HEK293 (cell line): Measurements from ENCODE around the gene TEDC2.

Experiments used
- KLF1 ChIP-seq: fragments of 450-650 bp; formaldehyde crosslinking; IDR thresholded peaks from 2 replicates; pipeline ENCODE4 v1.5.1; 2016; ENCODE audit warnings: missing biosample characterization, missing genetic modification characterization
- KLF16 ChIP-seq: fragments of 450-650 bp; formaldehyde crosslinking; IDR thresholded peaks from 2 replicates; pipeline ENCODE4 v1.5.1; 2017; ENCODE audit warnings: missing biosample characterization, missing genetic modification characterization
- MZF1 ChIP-seq: fragments of 450-650 bp; formaldehyde crosslinking; IDR thresholded peaks from 2 replicates; pipeline ENCODE4 v1.5.1; 2017; ENCODE audit warnings: missing biosample characterization, missing genetic modification characterization, borderline replicate concordance
- PRDM2 ChIP-seq: fragments of 450-650 bp; formaldehyde crosslinking; IDR thresholded peaks from 2 replicates; pipeline ENCODE4 v1.5.1; 2016; ENCODE audit warnings: missing biosample characterization, missing genetic modification characterization, borderline replicate concordance
- SCRT1 ChIP-seq: fragments of 450-650 bp; formaldehyde crosslinking; IDR thresholded peaks from 2 replicates; pipeline ENCODE4 v1.5.1; 2016; ENCODE audit warnings: missing biosample characterization, missing genetic modification characterization, borderline replicate concordance
- SP7 ChIP-seq: fragments of 450-650 bp; formaldehyde crosslinking; IDR thresholded peaks from 2 replicates; pipeline ENCODE4 v1.5.1; 2016; ENCODE audit warnings: missing biosample characterization, missing genetic modification characterization
- ZBTB17 ChIP-seq: fragments of 450-650 bp; formaldehyde crosslinking; IDR thresholded peaks from 2 replicates; pipeline ENCODE4 v1.5.1; 2016; ENCODE audit warnings: missing biosample characterization, missing genetic modification characterization
- ZEB2 ChIP-seq: fragments of 450-650 bp; formaldehyde crosslinking; IDR thresholded peaks from 2 replicates; pipeline ENCODE4 v1.5.1; 2016; ENCODE audit warnings: missing biosample characterization, missing genetic modification characterization
- ZFP3 ChIP-seq: fragments of 450-650 bp; formaldehyde crosslinking; IDR thresholded peaks from 2 replicates; pipeline ENCODE4 v1.5.1; 2016; ENCODE audit warnings: low read depth, missing biosample characterization, missing genetic modification characterization
- ZNF16 ChIP-seq: fragments of 450-650 bp; formaldehyde crosslinking; IDR thresholded peaks from 2 replicates; pipeline ENCODE4 v1.5.1; 2016; ENCODE audit warnings: low read depth, missing biosample characterization, missing genetic modification characterization
- ZNF19 ChIP-seq: fragments of 450-650 bp; formaldehyde crosslinking; IDR thresholded peaks from 2 replicates; pipeline ENCODE4; 2016; ENCODE audit warnings: missing biosample characterization, missing genetic modification characterization, low read depth
- ZNF214 ChIP-seq: fragments of 450-650 bp; formaldehyde crosslinking; IDR thresholded peaks from 2 replicates; pipeline ENCODE4 v1.5.1; 2017; ENCODE audit warnings: missing biosample characterization, mild to moderate bottlenecking, missing genetic modification characterization, borderline replicate concordance
- ZNF239 ChIP-seq: fragments of 450-650 bp; formaldehyde crosslinking; IDR thresholded peaks from 2 replicates; pipeline ENCODE4 v1.5.1; 2016; ENCODE audit warnings: missing biosample characterization, missing genetic modification characterization
- ZNF24 ChIP-seq: fragments of 450-650 bp; formaldehyde crosslinking; IDR thresholded peaks from 2 replicates; pipeline ENCODE4 v1.5.1; 2016; ENCODE audit warnings: missing biosample characterization, missing genetic modification characterization
- ZNF394 ChIP-seq: fragments of 450-650 bp; formaldehyde crosslinking; IDR thresholded peaks from 2 replicates; pipeline ENCODE4 v1.5.1; 2016; ENCODE audit warnings: missing biosample characterization, missing genetic modification characterization, mild to moderate bottlenecking, moderate library complexity, borderline replicate concordance
- ZNF488 ChIP-seq: fragments of 450-650 bp; formaldehyde crosslinking; IDR thresholded peaks from 2 replicates; pipeline ENCODE4 v1.5.1; 2016; ENCODE audit warnings: missing biosample characterization, missing genetic modification characterization
- ZNF501 ChIP-seq: fragments of 450-650 bp; formaldehyde crosslinking; IDR thresholded peaks from 2 replicates; pipeline ENCODE4 v1.5.1; 2016; ENCODE audit warnings: missing biosample characterization, missing genetic modification characterization
- ZNF530 ChIP-seq: fragments of 450-650 bp; formaldehyde crosslinking; IDR thresholded peaks from 2 replicates; pipeline ENCODE4 v1.5.1; 2016; ENCODE audit warnings: low read depth, missing biosample characterization, missing genetic modification characterization
- ZNF548 ChIP-seq: fragments of 450-650 bp; formaldehyde crosslinking; IDR thresholded peaks from 2 replicates; pipeline ENCODE4 v1.5.1; 2016; ENCODE audit warnings: missing biosample characterization, missing genetic modification characterization
- ZNF555 ChIP-seq: fragments of 450-650 bp; formaldehyde crosslinking; conservative IDR thresholded peaks from 2 replicates; pipeline ENCODE4 v1.5.1; 2017; ENCODE audit warnings: missing biosample characterization, mild to moderate bottlenecking, missing genetic modification characterization, inconsistent platforms
- ZNF571 ChIP-seq: fragments of 450-650 bp; formaldehyde crosslinking; IDR thresholded peaks from 2 replicates; pipeline ENCODE4 v1.5.0; 2017; ENCODE audit warnings: missing biosample characterization, missing genetic modification characterization
- ZNF624 ChIP-seq: fragments of 450-650 bp; formaldehyde crosslinking; IDR thresholded peaks from 2 replicates; pipeline ENCODE4 v1.5.1; 2017; ENCODE audit warnings: missing biosample characterization, missing genetic modification characterization
- ZNF654 ChIP-seq: fragments of 450-650 bp; formaldehyde crosslinking; IDR thresholded peaks from 2 replicates; pipeline ENCODE4 v1.5.1; 2016; ENCODE audit warnings: low read depth, missing biosample characterization, missing genetic modification characterization
- ZNF658 ChIP-seq: fragments of 450-650 bp; formaldehyde crosslinking; IDR thresholded peaks from 2 replicates; pipeline ENCODE4; 2016; ENCODE audit warnings: missing biosample characterization, missing genetic modification characterization
- ZNF660 ChIP-seq: fragments of 450-650 bp; IDR thresholded peaks from 2 replicates; pipeline ENCODE4 v1.5.1; 2018; ENCODE audit warnings: missing biosample characterization, mild to moderate bottlenecking, missing genetic modification characterization
- ZNF747 ChIP-seq: fragments of 450-650 bp; formaldehyde crosslinking; IDR thresholded peaks from 2 replicates; pipeline ENCODE4 v1.5.1; 2016; ENCODE audit warnings: missing biosample characterization, missing genetic modification characterization
- ZNF76 ChIP-seq: fragments of 450-650 bp; formaldehyde crosslinking; IDR thresholded peaks from 2 replicates; pipeline ENCODE4; 2016; ENCODE audit warnings: low read depth, missing biosample characterization, missing genetic modification characterization, borderline replicate concordance
- ZNF792 ChIP-seq: fragments of 450-650 bp; formaldehyde crosslinking; IDR thresholded peaks from 2 replicates; pipeline ENCODE4 v1.5.1; 2016; ENCODE audit warnings: missing biosample characterization, missing genetic modification characterization
- ZSCAN30 ChIP-seq: fragments of 450-650 bp; IDR thresholded peaks from 2 replicates; pipeline ENCODE4 v1.5.1; 2018; ENCODE audit warnings: missing biosample characterization, mild to moderate bottlenecking, missing genetic modification characterization, moderate library complexity
- ZXDB ChIP-seq: fragments of 450-650 bp; formaldehyde crosslinking; IDR thresholded peaks from 2 replicates; pipeline ENCODE4 v1.5.1; 2016; ENCODE audit warnings: missing biosample characterization, missing genetic modification characterization
- TF ChIP-seq, protein P1 (sequence below): fragments of 450-650 bp; formaldehyde crosslinking; IDR thresholded peaks from 2 replicates; pipeline ENCODE4 v1.5.1; 2016; ENCODE audit warnings: missing biosample characterization, missing genetic modification characterization

The TEDC2 gene

DNA sequence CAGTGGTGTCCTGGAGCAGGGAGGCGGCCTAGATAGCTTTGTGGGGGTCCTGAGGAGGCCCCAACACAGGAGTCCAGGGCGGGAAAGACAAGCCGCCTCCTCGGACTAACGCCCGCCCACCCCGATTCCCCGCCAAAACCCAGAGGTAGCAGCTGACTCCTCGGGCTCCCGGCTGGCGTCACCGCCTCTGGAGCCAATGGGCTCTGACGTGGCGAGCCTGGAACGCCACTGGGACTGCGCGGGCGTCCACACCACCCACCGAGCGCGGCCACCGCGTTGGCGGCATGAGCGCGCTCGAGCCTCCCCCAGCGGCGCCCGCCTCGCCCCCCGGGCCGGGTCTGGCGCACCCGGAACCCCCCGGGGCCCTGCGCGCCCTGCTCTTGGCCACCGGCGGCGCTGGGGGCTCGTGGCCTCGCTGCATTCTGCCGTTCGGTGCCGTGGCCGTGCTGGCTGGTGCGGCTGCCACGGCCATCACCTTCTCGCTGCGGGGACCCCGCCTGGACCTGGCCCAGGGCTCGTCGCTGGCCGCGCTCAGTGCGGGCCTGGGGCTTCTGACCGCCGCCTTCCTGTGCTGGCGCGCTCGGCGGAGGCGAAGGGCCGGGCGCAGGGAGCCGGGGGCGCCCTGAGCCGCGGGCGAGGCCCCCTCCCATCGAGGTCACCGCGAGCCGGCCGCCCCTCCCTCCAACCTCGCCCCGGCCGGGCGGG lies 7.8 kb downstream of the TEDC2 start (continued):
- TF ChIP-seq PRDM2 (tag by site-specific recombination) (no peak), MZF1 (tag by site-specific recombination) (no peak), ZNF16 (tag by site-specific recombination) (no peak), ZNF555 (tag by site-specific recombination) (no peak), ZNF548 (tag by site-specific recombination) (no peak), ZNF654 (tag by site-specific recombination) (no peak), ZNF658 (tag by site-specific recombination) (no peak), ZSCAN30 (tag by site-specific recombination) (no peak; the same call in 1 of the 2 replicates), ZNF501 (tag by site-specific recombination) (no peak), ZNF571 (no peak), ZEB2 (no peak; the same call in none of the 2 replicates), ZNF792 (no peak), ZNF24 (tag by site-specific recombination) (0 out of 2 replicates have a peak, but pooled peaks have one; percentile 29), ZNF624 (tag by site-specific recombination) (no peak), ZNF239 (tag by site-specific recombination) (no peak), KLF16 (tag by site-specific recombination) (no peak), ZFP3 (no peak), ZNF19 (tag by site-specific recombination) (no peak), ZNF660 (peak; percentile 78; the same call in 1 of the 2 replicates), KLF1 (tag by site-specific recombination) (no peak), ZBTB17 (no peak), ZNF747 (tag by site-specific recombination) (no peak), ZNF488 (no peak), ZNF214 (tag by site-specific recombination) (no peak), SP7 (tag by site-specific recombination) (peak; percentile 39; the same call in 1 of the 2 replicates), ZXDB (tag by site-specific recombination) (peak; percentile 45), ZNF530 (tag by site-specific recombination) (no peak), SCRT1 (tag by site-specific recombination) (no peak), ZNF76 (tag by site-specific recombination) (no peak), ZNF394 (peak; percentile 14; the same call in 1 of the 2 replicates)
- TF ChIP-seq, protein P1, sequence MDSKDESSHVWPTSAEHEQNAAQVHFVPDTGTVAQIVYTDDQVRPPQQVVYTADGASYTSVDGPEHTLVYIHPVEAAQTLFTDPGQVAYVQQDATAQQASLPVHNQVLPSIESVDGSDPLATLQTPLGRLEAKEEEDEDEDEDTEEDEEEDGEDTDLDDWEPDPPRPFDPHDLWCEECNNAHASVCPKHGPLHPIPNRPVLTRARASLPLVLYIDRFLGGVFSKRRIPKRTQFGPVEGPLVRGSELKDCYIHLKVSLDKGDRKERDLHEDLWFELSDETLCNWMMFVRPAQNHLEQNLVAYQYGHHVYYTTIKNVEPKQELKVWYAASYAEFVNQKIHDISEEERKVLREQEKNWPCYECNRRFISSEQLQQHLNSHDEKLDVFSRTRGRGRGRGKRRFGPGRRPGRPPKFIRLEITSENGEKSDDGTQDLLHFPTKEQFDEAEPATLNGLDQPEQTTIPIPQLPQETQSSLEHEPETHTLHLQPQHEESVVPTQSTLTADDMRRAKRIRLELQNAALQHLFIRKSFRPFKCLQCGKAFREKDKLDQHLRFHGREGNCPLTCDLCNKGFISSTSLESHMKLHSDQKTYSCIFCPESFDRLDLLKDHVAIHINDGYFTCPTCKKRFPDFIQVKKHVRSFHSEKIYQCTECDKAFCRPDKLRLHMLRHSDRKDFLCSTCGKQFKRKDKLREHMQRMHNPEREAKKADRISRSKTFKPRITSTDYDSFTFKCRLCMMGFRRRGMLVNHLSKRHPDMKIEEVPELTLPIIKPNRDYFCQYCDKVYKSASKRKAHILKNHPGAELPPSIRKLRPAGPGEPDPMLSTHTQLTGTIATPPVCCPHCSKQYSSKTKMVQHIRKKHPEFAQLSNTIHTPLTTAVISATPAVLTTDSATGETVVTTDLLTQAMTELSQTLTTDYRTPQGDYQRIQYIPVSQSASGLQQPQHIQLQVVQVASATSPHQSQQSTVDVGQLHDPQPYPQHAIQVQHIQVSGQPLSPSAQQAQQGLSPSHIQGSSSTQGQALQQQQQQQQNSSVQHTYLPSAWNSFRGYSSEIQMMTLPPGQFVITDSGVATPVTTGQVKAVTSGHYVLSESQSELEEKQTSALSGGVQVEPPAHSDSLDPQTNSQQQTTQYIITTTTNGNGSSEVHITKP, result no peak
